ENCODE results near the gene GNPTAB.

GRCh38 chr12:101785671-101786070 lies 45.1 kb downstream of the GNPTAB start:
- TF ChIP-seq, protein P1, sequence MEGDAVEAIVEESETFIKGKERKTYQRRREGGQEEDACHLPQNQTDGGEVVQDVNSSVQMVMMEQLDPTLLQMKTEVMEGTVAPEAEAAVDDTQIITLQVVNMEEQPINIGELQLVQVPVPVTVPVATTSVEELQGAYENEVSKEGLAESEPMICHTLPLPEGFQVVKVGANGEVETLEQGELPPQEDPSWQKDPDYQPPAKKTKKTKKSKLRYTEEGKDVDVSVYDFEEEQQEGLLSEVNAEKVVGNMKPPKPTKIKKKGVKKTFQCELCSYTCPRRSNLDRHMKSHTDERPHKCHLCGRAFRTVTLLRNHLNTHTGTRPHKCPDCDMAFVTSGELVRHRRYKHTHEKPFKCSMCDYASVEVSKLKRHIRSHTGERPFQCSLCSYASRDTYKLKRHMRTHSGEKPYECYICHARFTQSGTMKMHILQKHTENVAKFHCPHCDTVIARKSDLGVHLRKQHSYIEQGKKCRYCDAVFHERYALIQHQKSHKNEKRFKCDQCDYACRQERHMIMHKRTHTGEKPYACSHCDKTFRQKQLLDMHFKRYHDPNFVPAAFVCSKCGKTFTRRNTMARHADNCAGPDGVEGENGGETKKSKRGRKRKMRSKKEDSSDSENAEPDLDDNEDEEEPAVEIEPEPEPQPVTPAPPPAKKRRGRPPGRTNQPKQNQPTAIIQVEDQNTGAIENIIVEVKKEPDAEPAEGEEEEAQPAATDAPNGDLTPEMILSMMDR (IDR thresholded peaks at IDR 0.05): no peak
- TF ChIP-seq POLR2A (IDR thresholded peaks at IDR 0.05): no peak
